ENCODE measurements around the gene SMIM13. TPM values are rescaled to one million over a fixed set of nuclear protein-coding genes. Genes with fewer than 3 reads are reported as not detected.

The SMIM13 gene
- total and polyA plus RNA-seq, 2 donors (not counting 3 experiments of a cell fraction or from before 2014, with no cell fraction given) = 3.2 to 14.7 TPM

DNA sequence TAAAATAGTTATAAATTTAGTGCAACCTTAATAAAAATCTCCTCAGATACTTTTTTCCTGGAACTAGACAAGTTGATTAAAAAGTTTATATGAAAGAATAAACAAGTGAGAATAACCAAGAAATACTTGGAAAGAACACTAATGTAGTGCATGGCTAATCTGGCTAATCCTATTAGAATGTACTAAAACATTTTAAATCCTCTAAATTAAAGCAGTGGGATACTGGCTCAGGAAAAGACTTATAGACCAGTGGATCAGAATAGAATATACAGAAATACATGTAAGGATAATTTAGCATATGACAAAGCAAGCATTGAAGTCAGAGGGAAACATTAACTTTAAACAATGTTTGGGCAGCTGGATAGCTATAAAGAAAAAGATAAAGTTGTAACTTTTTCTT lies 58.9 kb downstream of the SMIM13 start:
- DNase-seq (ENCODE audit: low read depth, low spot score) (no peak), FAIRE-seq (no peak)
- Histone ChIP-seq H4K20me1 (replicated peaks; ENCODE audit: control insufficient read depth, extremely low read depth, insufficient read depth, low read length) (no peaks in the 10 kb centered on the region), H3K4me3 (replicated peaks in 1 of 3; ENCODE audit: insufficient read depth in 1 of 3, low read depth in 1 of 3, low read length in 3 of 3) (no peak overlapping the region), H3K9ac (replicated peaks; ENCODE audit: extremely low read depth, insufficient read depth, low read length) (no peak overlapping the region), H3K9me3 (replicated peaks; ENCODE audit: control insufficient read depth, insufficient read depth, low read length) (no peaks in the 10 kb centered on the region), H3K4me1 (ENCODE audit: control insufficient read depth, extremely low read depth, insufficient read depth, low read length) (no peaks in the 10 kb centered on the region), H3K9me1 (replicated peaks; ENCODE audit: control insufficient read depth, extremely low read depth, insufficient read depth, low read length) (no peaks in the 10 kb centered on the region), H3K27me3 (ENCODE audit: control insufficient read depth in 2 of 2, insufficient read depth in 2 of 2, low read length in 2 of 2) (no peaks in the 10 kb centered on the region), H3K27ac (ENCODE audit: insufficient read depth, low read depth, low read length) (no peak overlapping the region), H3K4me2 (ENCODE audit: insufficient read depth, low read length) (no peak overlapping the region), H3K79me2 (ENCODE audit: control insufficient read depth, insufficient read depth, low read length) (no peaks in the 10 kb centered on the region), H2AFZ (ENCODE audit: low read depth, low read length) (no peak overlapping the region), H3K36me3 (ENCODE audit: control insufficient read depth in 2 of 2, extremely low read depth in 1 of 2, insufficient read depth in 2 of 2, low read length in 2 of 2) (no peaks in the 10 kb centered on the region)
- dilution Hi-C loops (cut with MboI; ENCODE audit: extremely low pct_ligation_motif_present, low sequenced_read_pairs) (no loop called here), intact Hi-C loops (cut with micrococcal nuclease) (no loop called here)
- TF ChIP-seq GATA2 (IDR thresholded peaks at IDR 0.05; ENCODE audit: insufficient read depth, insufficient read length, low read depth, low read length) = no peak
- no peak for TF ChIP-seq EZH2 (IDR thresholded peaks at IDR 0.05; ENCODE audit: borderline replicate concordance, low read depth, low read length, severe bottlenecking)
- no peak for TF ChIP-seq FOS (IDR thresholded peaks at IDR 0.05; ENCODE audit: borderline replicate concordance, insufficient read depth, low read length)
- no peak for TF ChIP-seq JUN (IDR thresholded peaks at IDR 0.05; ENCODE audit: borderline replicate concordance, insufficient read depth, insufficient read length, low read depth)
- no peak for TF ChIP-seq MYC (IDR thresholded peaks at IDR 0.05; ENCODE audit: low read depth, low read length)
- TF ChIP-seq, protein P1, sequence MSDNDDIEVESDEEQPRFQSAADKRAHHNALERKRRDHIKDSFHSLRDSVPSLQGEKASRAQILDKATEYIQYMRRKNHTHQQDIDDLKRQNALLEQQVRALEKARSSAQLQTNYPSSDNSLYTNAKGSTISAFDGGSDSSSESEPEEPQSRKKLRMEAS (IDR thresholded peaks at IDR 0.05; ENCODE audit: insufficient read depth, insufficient read length) = no peak
- no peak for TF ChIP-seq POLR2AphosphoS5 (IDR thresholded peaks at IDR 0.05; ENCODE audit: insufficient read depth, low read depth, low read length)
- TF ChIP-seq POLR2A (IDR thresholded peaks at IDR 0.05; ENCODE audit: low read depth, low read length) = no peak
- TF ChIP-seq, protein P2, sequence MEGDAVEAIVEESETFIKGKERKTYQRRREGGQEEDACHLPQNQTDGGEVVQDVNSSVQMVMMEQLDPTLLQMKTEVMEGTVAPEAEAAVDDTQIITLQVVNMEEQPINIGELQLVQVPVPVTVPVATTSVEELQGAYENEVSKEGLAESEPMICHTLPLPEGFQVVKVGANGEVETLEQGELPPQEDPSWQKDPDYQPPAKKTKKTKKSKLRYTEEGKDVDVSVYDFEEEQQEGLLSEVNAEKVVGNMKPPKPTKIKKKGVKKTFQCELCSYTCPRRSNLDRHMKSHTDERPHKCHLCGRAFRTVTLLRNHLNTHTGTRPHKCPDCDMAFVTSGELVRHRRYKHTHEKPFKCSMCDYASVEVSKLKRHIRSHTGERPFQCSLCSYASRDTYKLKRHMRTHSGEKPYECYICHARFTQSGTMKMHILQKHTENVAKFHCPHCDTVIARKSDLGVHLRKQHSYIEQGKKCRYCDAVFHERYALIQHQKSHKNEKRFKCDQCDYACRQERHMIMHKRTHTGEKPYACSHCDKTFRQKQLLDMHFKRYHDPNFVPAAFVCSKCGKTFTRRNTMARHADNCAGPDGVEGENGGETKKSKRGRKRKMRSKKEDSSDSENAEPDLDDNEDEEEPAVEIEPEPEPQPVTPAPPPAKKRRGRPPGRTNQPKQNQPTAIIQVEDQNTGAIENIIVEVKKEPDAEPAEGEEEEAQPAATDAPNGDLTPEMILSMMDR (IDR thresholded peaks at IDR 0.05; ENCODE audit: extremely low read depth in 1 of 2, insufficient read depth in 1 of 2, low read depth in 1 of 2, low read length in 2 of 2) = no peak
- no TSS peak for BruUV-seq (replicated peaks)
- POLR2A ChIA-PET = no interaction called here
- CTCF ChIA-PET = interaction anchor here (0.7 to 2.4 kb wide), 3 partner anchors 281 to 423 kb away, joined by 3 to 11 read pairs (median 3); no protein-coding TSS in a partner anchor
